MG63 (cell line): ENCODE results near the gene SERPINB1. TPM values are rescaled to one million over a fixed set of nuclear protein-coding genes. Genes with fewer than 3 reads are reported as not detected.
"Not testable (repeated sequence)": the region's sequence is repeated elsewhere in the genome, so short reads cannot be mapped to it uniquely, and the experiment has no call there.

Experiments
- DNase-seq: peaks from one replicate; pipeline ENCODE4 v3.0.0-alpha.2; 2020
- H3K27me3 ChIP-seq: fragments of 250-450 bp; sonication (Bioruptor Pico); 2 replicates; pipeline ENCODE4 v1.5.1; 2020; ENCODE audit warnings: mild to moderate bottlenecking, moderate library complexity
- H3K36me3 ChIP-seq: fragments of 250-450 bp; sonication (Bioruptor Pico); 2 replicates; pipeline ENCODE4 v1.5.1; 2020; ENCODE audit warnings: mild to moderate bottlenecking, moderate library complexity
- H3K4me3 ChIP-seq: fragments of 250-450 bp; sonication (Bioruptor Pico); 2 replicates; pipeline ENCODE4 v1.5.1; 2020; ENCODE audit warnings: mild to moderate bottlenecking, moderate library complexity
- H3K9me3 ChIP-seq: fragments of 250-450 bp; sonication (Bioruptor Pico); 2 replicates; pipeline ENCODE4 v1.5.1; 2020; ENCODE audit warnings: mild to moderate bottlenecking, moderate library complexity
- total RNA-seq: library from RNA; depleted of rRNA; stranded (reverse); fragments of >200 nt; shearing (Covaris generic); gene quantifications from 2 replicates; pipeline ENCODE4 v1.2.3, GENCODE V29; 2014; ENCODE audit warnings: low replicate concordance; rRNA removed

Gene SERPINB1
- 8.8 and 12.0 TPM in 2 replicates for total RNA-seq

GRCh38 chr6:2841264-2842138, at the start of gene SERPINB1:
TSS of gene SERPINB1 (minus strand) at chr6:2841863. CDS start at chr6:2840586, 1,277 bp downstream.
- H3K4me3 ChIP-seq, result peak within 1 kb of the TSS; percentile 50
- peak; percentile 84 for DNase-seq
- H3K27me3 ChIP-seq, result no peaks in the 10 kb centered on the region
- H3K36me3 ChIP-seq, result peaks cover 8% of the 10 kb centered on the region; the same call in 1 of the 2 replicates
- H3K9me3 ChIP-seq, result no peaks in the 10 kb centered on the region

GRCh38 chr6:2890976-2891767, 49.5 kb upstream of the SERPINB1 start:
- no peaks in the 10 kb centered on the region for H3K9me3 ChIP-seq
- no peak for DNase-seq

DNA sequence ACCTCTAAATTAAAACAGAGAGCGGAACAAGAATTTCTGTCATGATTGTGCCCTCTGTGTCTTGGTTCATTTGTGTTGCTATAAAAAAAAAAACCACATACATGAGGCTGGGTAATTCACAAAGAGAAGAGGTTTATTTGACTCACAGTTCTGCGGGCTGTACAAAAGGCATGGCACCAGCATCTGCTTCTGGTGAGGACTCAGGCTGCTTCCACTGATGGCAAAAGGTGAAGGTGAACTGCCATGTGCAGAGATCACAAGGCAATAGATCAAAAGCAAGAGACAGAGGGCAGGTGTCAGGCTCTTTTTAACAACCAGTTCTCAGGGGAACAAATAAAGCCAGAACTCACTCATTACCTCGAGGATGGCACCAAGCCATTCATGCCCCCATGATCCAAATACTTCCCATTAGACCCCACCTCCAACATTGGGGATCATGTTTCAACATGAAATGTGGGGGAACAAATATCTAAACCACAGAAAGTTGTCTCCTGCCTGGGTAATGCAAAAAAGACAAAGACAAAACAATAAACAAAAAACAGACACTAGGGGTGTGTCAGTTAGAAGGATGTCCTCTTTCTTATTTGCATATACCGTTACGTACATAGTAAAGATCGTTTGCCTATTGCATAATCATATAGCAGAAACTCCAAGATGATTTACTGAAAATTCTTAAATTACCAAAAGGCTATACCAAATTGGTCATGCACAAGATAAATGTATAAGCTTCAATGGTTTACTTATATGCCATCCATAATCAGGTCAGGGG, 44.5 kb upstream of the SERPINB1 start:
- DNase-seq, result no peak
- no peak overlapping the region for H3K4me3 ChIP-seq
- no peaks in the 10 kb centered on the region for H3K36me3 ChIP-seq
- H3K9me3 ChIP-seq, result no peaks in the 10 kb centered on the region; the same call in 1 of the 2 replicates
- H3K27me3 ChIP-seq, result no peaks in the 10 kb centered on the region

More at GRCh38 chr6:2890976-2891767, 49.5 kb upstream of the SERPINB1 start:
- Histone ChIP-seq H3K36me3 (no peaks in the 10 kb centered on the region), H3K4me3 (no peak overlapping the region), H3K27me3 (no peaks in the 10 kb centered on the region)

DNA sequence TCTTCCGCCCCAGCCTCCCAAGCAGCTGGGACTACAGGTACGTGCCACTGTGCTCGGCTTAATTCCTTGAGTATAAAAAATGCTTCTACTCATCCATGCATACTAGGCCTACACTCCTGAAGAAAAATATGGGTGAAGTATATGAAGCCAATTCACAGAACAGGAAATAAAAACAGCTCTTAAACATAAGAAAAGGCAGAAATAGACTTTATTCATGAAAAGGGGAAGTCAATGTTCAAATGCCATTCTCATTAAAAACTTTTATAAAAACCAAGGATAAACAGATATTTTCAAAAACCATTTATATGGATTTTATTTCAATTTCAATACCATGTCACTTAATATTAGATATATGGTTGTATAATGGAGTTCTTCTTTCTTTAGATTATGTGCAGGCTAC, 43.1 kb upstream of the SERPINB1 start:
- H3K4me3 ChIP-seq, result no peak overlapping the region
- no peak for DNase-seq
- H3K9me3 ChIP-seq, result no peaks in the 10 kb centered on the region; the same call in 1 of the 2 replicates
- no peaks in the 10 kb centered on the region for H3K36me3 ChIP-seq
- no peaks in the 10 kb centered on the region for H3K27me3 ChIP-seq

DNA sequence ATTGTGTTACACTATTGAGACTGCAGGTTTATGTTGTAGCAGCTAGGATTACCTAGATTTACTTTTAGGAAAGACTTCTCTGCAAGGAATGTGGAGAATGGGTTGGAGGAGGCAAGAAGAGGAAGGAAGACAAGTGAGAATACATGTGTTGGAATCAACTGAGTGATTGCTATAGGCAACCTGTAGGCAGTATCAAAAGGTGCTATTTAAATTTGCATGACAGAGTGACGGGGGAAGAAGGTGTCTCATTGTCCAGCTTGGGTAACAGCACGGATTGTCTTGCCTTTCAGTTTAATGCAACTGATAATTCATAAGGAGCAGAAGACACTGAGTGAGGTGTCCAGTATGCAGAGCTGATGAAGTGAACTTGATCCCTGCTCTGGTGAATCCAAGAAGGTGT, 42.0 kb upstream of the SERPINB1 start:
- no peak for DNase-seq
- no peak overlapping the region for H3K4me3 ChIP-seq

GRCh38 chr6:2881423-2881822, 39.8 kb upstream of the SERPINB1 start:
- Histone ChIP-seq H3K27me3 (no peaks in the 10 kb centered on the region), H3K4me3 (no peak overlapping the region), H3K9me3 (no peaks in the 10 kb centered on the region; the same call in 1 of the 2 replicates), H3K36me3 (no peaks in the 10 kb centered on the region)
- no peak for DNase-seq

More for the DNA sequence above, 42.0 kb upstream of the SERPINB1 start:
- no peaks in the 10 kb centered on the region for H3K36me3 ChIP-seq
- no peaks in the 10 kb centered on the region; the same call in 1 of the 2 replicates for H3K9me3 ChIP-seq
- no peaks in the 10 kb centered on the region for H3K27me3 ChIP-seq

GRCh38 chr6:2880156-2880555, 38.5 kb upstream of the SERPINB1 start:
- H3K4me3 ChIP-seq, H3K9me3 ChIP-seq, DNase-seq, H3K27me3 ChIP-seq, H3K36me3 ChIP-seq: not testable (repeated sequence)

- Histone ChIP-seq H3K27me3 (no peaks in the 10 kb centered on the region), H3K4me3 (no peak overlapping the region), H3K36me3 (no peaks in the 10 kb centered on the region), H3K9me3 (no peaks in the 10 kb centered on the region; the same call in 1 of the 2 replicates)
- DNase-seq, result no peak
These were observed 36.3 kb upstream of the SERPINB1 start for GRCh38 chr6:2877960-2878359.

- Histone ChIP-seq H3K36me3 (no peaks in the 10 kb centered on the region), H3K4me3 (no peak overlapping the region), H3K9me3 (no peaks in the 10 kb centered on the region; the same call in 1 of the 2 replicates), H3K27me3 (no peaks in the 10 kb centered on the region)
- peak; percentile 49 for DNase-seq
These were observed 35.6 kb upstream of the SERPINB1 start for GRCh38 chr6:2877057-2877882.

DNA sequence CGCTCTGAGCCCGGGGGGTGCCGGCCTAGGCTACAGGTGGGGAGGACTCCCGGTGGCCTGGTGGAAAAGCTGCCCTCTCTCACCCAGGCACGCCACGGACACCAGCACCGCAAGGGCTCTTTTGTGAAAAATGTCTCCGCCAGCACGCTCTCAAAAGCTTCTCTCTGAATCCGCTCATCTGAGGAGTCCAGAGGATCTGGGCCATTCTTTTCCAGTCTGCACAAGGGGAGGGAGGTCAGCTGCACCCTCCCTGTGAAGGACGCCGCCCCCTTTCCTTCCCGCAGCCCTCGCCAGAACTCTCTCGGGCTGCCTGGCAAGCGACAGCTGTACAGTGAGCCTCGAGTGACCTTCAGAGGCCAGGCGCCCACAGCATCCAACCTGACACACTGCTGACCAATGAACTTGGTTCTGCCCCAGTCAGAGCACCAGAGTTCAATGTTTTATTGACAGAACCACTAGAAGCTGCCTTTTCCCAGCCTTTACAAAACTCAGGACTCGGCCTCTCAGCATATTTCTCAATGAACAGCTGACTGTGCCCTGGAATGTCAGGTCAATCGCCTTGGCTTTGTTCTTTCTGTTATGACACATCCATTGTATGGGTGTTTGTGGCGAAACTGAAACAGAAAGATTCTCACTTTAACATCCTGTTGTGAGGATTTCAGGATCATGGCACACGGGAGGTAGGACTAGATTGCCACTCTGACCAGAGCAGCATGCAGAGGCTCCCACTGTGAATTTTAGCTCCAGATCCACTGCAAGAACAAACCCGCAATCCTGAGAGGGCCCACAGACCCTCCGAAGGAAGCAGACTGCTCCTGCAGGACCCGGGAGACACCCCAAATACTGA, 34.8 kb upstream of the SERPINB1 start:
- no peaks in the 10 kb centered on the region for H3K27me3 ChIP-seq
- DNase-seq, result peak; percentile 17

DNA sequence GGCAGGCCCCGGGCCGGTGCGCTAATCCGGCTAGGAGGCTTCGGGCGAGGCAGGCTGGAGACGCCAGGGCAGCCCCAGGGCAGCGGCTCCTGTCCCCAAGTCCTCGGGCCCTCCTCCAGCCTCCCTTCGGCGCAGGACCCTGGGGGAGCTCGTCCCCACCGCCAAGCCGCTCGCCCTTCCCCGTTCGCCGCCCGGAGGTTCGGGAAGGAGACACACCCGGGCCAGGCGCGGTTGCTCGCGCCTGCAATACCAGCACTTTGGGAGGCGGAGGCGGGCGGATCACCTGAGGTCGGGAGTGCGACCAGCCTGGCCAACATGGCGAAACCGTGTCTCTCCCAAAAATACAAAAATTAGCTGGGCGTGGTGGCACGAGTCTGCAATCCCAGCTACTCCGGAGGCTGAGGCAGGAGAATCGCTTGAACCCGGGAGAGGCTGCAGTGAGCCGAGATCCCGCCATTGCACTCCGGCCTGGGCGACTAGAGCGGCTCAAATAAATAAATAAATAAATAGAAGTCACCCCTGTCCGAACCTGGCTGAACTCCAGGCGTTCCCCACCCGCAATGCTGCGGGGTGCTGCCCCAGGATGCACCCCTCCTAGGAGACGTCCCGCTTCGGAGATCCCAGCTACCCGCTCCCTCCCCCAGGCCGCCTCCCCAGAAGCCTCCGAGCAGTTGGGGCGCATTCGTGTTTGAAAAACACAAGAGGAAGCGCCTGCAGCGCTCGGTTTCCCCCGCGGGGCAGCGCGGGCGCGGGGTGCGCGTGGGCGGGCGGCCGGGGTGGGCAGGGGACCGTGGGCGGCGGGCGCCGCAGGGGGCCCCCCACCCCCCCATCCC, 33.9 kb upstream of the SERPINB1 start:
- H3K9me3 ChIP-seq, result no peaks in the 10 kb centered on the region
- H3K4me3 ChIP-seq, result peak overlapping the region; percentile 14
- DNase-seq, result no peak
- H3K36me3 ChIP-seq, result no peaks in the 10 kb centered on the region
- H3K27me3 ChIP-seq, result no peaks in the 10 kb centered on the region

More for the DNA sequence above, 34.8 kb upstream of the SERPINB1 start:
- no peak overlapping the region for H3K4me3 ChIP-seq
- no peaks in the 10 kb centered on the region for H3K9me3 ChIP-seq
- no peaks in the 10 kb centered on the region for H3K36me3 ChIP-seq

DNA sequence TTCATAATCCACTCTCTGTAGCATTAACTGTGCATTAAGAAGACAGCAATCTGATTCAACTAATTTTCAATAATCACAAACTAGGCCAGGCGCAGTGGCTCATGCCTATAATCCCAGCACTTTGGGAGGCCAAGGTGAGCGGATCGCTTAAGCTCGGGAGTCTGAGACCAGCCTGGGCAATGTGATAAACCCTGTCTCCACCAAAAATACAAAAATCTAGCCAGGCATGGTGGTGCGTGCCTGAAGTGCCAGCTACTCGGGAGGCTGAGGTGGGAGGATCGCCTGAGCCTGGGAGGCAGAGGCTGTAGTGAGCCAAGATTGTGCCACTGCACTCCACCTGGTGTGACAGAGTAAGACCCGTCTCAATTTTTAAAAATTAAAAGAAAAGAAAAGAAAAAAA, 32.0 kb upstream of the SERPINB1 start:
- H3K4me3 ChIP-seq, result no peak overlapping the region
- H3K36me3 ChIP-seq, result no peaks in the 10 kb centered on the region
- no peaks in the 10 kb centered on the region for H3K9me3 ChIP-seq
- DNase-seq, result no peak
- H3K27me3 ChIP-seq, result no peaks in the 10 kb centered on the region

DNA sequence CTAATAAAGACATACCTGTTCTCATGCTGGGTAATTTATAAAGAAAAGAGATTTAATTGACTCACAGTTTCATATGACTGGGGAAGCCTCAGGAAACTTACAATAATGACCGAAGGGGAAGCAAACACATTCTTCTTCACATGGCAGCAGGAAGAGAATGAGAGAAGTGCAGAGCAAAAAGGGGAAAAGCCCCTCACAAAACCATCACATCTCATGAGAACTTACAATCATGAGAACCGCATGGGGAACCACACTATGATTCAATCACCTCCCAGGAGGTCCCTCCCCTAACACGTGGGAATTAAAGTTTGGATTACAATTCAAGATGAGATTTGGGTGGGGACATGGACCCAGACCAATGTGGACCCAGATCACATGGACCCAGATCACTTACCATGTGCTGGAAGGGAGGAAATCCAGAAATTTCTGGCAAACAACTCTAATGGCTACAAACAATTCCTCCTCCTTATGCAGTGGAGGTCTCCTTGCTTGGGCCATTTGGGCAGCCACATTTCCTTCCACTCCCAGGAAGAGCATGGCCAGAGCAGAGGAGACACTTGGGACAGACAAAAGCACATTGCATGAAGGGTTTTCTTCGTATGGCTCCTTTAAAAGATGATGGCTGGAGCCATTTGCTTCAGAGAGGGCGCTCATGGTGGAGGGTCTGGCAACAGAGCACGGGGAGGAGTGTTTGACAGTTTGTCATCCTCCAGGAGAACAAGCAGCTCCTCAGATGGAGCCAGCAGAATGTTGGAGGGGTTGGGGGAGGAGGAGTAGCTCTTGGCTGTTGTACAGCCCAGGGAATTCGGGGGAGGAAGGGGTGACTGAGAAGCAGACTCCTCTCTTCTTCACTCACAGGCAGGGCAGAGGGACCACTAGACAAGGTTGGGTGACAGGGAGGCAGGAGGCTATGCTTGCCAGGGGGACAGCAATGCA, 31.0 kb upstream of the SERPINB1 start:
- Histone ChIP-seq H3K36me3 (no peaks in the 10 kb centered on the region), H3K9me3 (no peaks in the 10 kb centered on the region), H3K4me3 (no peak overlapping the region), H3K27me3 (no peaks in the 10 kb centered on the region)
- no peak for DNase-seq
